HG02840 (cell line): ENCODE data around the gene FAM83C.
"Not testable (repeated sequence)": the region's sequence is repeated elsewhere in the genome, so short reads cannot be mapped to it uniquely, and the experiment has no call there.

Experiments used
- ATAC-seq: cut with Tn5 transposase; IDR thresholded peaks from one replicate; pipeline ENCODE4 v1.9.1; 2021; ENCODE audit warnings: mild to moderate bottlenecking, moderate library complexity, moderate number of reproducible peaks; ENCODE audit not compliant: unreplicated experiment, low FRiP score

The FAM83C gene

GRCh38 chr20:35270021-35270902 lies 22.0 kb downstream of the FAM83C start:
- ATAC-seq, result no peak

DNA sequence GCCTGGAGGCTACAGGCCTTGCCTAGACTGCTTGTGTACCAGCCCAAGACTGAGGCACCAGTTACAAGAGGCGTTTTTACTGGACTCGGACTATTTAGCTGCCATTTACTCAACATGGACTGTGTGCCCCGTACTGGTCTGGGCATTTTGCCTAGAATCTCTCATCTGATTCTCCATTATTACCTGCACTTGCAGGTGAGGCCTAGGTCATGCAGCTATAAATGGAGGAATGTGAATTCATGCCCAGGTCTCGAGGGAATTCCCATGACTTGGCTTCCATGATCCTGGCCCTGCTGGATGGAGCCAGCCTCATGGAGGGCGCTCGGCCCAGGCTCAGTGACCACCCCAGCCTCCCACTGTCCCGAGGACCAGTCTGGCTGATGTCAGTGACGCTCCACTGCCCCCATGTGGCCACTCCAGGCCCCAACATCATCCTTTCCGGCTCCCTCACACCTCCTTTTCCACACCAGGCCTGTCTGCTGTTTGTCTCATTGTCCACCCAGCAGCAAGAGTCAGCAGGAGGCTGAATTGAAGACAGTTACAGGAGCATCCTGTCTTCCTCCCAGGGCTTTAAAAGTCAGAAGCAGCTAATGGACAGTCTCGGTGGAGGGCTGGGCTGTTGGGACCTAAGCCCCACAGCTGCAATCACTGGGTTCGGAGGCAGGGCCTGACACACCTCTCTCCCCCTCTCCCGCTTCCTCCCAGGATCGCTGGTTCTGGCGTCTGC lies 23.0 kb downstream of the FAM83C start:
- ATAC-seq, result no peak

- no peak for ATAC-seq
These were observed 25.1 kb downstream of the FAM83C start for GRCh38 chr20:35267092-35267491.

GRCh38 chr20:35264755-35265154 lies 27.5 kb downstream of the FAM83C start:
- no peak for ATAC-seq

- ATAC-seq, result no peak
These were observed 28.5 kb downstream of the FAM83C start for GRCh38 chr20:35263532-35264341.

DNA sequence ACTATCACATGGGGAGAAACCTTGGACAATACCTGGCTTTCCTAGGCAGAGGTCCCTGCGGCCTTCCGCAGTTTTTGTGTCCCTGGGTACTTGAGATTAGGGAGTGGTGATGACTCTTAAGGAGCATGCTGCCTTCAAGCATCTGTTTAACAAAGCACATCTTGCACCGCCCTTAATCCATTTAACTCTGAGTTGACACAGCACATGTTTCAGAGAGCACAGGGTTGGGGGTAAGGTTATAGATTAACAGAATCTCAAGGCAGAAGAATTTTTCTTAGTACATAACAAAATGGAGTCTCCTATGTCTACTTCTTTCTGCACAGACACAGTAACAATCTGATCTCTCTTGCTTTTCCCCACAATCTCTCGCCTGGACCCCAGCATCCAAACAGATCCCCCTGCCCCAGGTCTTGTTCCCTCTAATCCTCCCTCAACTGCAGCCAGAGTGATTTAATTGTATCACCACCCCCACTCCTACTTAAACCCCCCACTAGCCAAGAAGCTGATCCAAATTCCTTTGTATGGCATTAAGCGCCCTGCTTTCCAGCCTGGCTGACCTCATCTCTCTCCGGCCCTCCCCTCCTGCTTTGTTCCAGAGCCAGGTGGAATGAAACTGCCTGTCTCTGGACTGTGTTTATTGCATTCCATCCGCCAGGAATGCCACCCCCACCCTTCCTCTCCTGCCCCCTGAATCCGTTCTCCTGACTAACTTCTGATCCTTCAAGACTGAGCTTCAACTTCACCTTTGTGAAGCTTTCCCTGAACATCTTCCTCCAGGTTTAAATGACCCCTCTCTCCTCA lies 29.3 kb downstream of the FAM83C start:
- not testable (repeated sequence) for ATAC-seq

- not testable (repeated sequence) for ATAC-seq
These were observed 29.9 kb downstream of the FAM83C start for GRCh38 chr20:35262321-35262720.

DNA sequence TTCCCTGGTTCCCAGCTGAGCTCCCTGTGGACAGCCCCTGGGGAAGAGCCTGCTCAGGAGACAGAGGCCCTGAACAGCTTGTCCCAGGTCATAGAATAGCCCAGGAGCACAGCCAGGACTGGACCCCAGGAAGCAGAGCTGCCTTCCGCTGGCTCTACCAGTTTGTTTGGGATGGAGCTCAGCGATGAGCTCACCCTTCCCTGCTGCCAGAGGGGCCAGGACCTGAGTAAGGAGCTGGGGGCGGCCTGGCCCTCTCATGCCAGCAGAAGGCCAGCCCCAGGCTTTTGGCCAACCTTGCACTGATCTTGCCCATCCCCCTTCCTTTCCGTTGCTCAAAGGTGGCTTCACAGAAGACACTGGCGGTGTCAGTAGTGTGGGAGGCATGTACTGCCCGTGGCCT lies 31.8 kb downstream of the FAM83C start:
- ATAC-seq, result no peak

GRCh38 chr20:35257175-35257909 lies 34.9 kb downstream of the FAM83C start:
- ATAC-seq, result no peak

DNA sequence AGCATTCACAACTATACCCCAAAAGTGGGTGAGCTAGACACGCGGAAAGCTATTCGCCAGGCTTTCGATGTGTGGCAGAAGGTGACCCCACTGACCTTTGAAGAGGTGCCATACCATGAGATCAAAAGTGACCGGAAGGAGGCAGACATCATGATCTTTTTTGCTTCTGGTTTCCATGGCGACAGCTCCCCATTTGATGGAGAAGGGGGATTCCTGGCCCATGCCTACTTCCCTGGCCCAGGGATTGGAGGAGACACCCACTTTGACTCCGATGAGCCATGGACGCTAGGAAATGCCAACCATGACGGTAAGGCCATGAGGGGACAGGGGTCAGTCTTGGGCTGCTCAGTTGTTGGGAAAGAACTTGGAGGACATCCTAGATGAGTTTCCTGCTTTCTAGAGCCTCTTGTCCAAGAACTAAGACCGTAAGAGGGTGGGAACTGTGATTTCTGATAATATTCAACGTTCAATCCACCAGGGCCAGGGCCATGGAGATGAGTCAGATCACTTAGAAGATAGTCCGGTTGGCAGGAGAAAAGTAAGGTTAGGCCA lies 37.7 kb downstream of the FAM83C start:
- no peak for ATAC-seq

GRCh38 chr20:35253010-35253409 lies 39.2 kb downstream of the FAM83C start:
- no peak for ATAC-seq

DNA sequence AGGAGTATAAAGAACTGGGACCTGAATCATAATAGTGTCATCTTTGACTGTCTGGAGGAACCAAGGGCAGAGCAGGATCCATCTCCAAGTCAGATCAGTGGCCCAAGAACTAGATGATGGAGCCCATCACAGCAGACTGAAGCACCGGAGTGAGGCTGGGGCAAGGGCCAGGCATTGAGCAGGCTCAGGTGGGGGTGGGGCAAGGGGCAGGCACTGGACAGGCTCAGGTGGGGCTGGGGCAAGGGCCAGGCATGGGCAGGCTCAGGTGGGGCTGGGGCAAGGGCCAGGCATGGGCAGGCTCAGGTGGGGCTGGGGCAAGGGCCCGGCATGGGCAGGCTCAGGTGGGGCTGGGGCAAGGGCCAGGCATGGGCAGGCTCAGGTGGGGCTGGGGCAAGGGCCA lies 39.6 kb downstream of the FAM83C start:
- not testable (repeated sequence) for ATAC-seq

DNA sequence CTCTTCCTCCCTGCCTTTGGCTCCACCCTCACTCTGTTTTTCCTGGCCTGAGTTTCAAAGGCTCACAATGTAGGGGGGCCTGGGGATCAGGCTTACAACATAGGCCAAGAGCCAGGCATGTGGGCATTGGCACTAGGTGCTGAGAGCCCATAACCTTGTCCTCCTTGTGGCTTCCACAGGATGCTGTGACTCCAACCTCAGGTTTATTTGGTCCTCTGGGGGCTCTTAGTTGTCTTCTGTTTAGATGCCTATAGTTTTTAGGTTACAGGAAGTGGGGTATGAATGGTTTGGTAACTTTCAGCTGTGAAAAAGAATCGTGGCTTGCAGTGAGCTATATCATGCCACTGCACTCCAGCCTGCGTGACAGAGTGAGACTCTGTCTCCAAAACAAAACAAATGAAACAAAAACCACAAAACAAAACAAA lies 40.2 kb downstream of the FAM83C start:
- no peak for ATAC-seq

DNA sequence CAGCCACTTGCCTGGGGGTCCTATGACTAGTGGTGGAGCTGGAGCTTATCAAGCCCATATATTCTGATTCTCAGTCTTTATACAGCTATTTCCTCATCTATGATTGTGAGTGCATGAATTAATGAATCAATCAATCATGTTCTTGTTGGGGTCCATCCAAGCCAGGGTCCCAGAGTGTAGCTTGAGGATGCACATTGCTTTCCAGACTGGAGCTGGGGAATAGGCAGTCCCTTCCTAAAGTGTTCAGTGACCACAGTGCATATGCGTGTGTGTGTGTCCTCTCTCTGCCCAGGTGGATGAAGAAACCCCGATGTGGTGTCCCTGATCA lies 40.6 kb downstream of the FAM83C start:
- ATAC-seq, result no peak

GRCh38 chr20:35248641-35249475 lies 43.4 kb downstream of the FAM83C start:
- ATAC-seq, result no peak

DNA sequence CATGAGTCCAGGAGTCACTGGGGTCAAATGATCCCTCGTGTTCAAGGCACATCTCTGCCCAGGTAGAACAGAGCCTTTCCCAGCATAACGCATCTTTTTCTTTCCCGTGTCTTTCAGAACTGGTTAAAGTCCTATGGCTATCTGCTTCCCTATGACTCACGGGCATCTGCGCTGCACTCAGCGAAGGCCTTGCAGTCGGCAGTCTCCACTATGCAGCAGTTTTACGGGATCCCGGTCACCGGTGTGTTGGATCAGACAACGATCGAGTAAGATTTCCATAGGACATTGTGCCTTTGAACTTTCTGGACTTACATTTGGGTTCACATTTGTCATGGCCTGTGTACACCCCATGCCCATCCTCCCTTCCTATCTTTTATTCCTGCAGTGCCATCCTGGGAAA lies 45.5 kb downstream of the FAM83C start:
- ATAC-seq, result no peak

DNA sequence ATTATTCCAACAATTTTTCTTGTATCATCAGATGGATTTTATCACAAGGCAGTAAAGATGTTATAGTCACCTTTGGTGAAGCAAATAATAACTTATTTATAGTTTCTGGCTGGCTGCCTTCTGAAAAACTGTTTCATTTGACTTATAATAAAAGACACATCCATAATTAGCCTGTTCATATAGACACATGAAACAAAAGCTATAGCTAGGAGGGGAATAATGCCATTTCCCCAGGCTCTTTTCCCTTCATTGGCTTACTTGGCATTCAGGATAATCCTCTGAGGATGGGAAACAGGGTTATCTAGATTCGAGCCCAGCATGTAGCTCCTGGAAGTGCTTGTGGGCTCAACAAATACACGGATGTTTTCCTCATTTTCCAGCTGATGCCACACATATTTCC lies 48.2 kb downstream of the FAM83C start:
- ATAC-seq, result no peak

DNA sequence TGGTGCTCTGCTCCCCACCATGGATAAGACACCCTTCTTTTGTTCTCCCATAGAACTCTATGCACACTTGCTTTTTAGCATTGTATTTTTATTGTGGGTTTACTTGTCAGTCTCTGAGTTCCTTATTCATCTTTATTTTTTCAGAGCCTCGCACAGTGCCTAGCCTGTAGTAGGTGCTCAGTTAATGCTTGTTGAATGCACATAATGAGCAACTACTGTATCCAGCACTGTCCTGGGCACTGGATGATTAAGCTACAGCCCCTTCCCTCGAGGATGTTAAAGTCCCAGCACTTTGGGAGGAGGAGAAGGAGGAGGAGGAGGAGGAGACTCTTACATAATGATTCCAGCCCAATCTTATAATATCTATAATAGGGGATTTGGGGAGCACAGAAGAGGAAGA lies 48.9 kb downstream of the FAM83C start:
- ATAC-seq, result no peak
